SK-N-SH (cell line): ENCODE data around the gene ANKRD44.

Experiments used
- FOXM1 ChIP-seq: IDR thresholded peaks from 2 replicates; pipeline ENCODE4 v1.4.0; 2012; ENCODE audit warnings: low read depth, mild to moderate bottlenecking
- MXI1 ChIP-seq: IDR thresholded peaks from 2 replicates; pipeline ENCODE4 v1.6.1; 2012; ENCODE audit warnings: mild to moderate bottlenecking, low read depth, low read length, improper control_type of control experiment
- RAD21 ChIP-seq: IDR thresholded peaks from 2 replicates; pipeline ENCODE4 v1.6.1; 2012; ENCODE audit warnings: mild to moderate bottlenecking, low read length
- RFX5 ChIP-seq: IDR thresholded peaks from 2 replicates; pipeline ENCODE4 v1.6.1; 2012; ENCODE audit warnings: mild to moderate bottlenecking, improper control_type of control experiment, low read length
- SMC3 ChIP-seq: IDR thresholded peaks from 2 replicates; pipeline ENCODE4 v1.6.1; 2012; ENCODE audit warnings: low read depth, low read length, improper control_type of control experiment
- TEAD4 ChIP-seq: IDR thresholded peaks from 2 replicates; pipeline ENCODE4 v1.4.0; 2012; ENCODE audit warnings: mild to moderate bottlenecking, borderline replicate concordance; ENCODE audit not compliant: insufficient read depth
- USF2 ChIP-seq: fragments of 150-350 bp; IDR thresholded peaks from 2 replicates; pipeline ENCODE4 v1.6.1; 2017; ENCODE audit warnings: antibody characterized with exemption, low read length, low read depth, borderline replicate concordance
- TF ChIP-seq, protein P1 (sequence below): fragments of 200-600 bp; sonication (generic); IDR thresholded peaks from 2 replicates; pipeline ENCODE4 v1.6.1; 2017; ENCODE audit warnings: antibody characterized with exemption, mild to moderate bottlenecking, moderate library complexity

GRCh38 chr2:197236816-197237215 is 73.8 kb downstream of the ANKRD44 start:
- TF ChIP-seq, protein P1, sequence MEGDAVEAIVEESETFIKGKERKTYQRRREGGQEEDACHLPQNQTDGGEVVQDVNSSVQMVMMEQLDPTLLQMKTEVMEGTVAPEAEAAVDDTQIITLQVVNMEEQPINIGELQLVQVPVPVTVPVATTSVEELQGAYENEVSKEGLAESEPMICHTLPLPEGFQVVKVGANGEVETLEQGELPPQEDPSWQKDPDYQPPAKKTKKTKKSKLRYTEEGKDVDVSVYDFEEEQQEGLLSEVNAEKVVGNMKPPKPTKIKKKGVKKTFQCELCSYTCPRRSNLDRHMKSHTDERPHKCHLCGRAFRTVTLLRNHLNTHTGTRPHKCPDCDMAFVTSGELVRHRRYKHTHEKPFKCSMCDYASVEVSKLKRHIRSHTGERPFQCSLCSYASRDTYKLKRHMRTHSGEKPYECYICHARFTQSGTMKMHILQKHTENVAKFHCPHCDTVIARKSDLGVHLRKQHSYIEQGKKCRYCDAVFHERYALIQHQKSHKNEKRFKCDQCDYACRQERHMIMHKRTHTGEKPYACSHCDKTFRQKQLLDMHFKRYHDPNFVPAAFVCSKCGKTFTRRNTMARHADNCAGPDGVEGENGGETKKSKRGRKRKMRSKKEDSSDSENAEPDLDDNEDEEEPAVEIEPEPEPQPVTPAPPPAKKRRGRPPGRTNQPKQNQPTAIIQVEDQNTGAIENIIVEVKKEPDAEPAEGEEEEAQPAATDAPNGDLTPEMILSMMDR, result no peak
- TF ChIP-seq USF2, result no peak
- TF ChIP-seq TEAD4, result no peak
- no peak for TF ChIP-seq MXI1
- no peak for TF ChIP-seq SMC3
- no peak for TF ChIP-seq RFX5
- TF ChIP-seq FOXM1, result no peak
- no peak for TF ChIP-seq RAD21
